Measurements from ENCODE around the gene SRMS.

Gene SRMS

GRCh38 chr20:63554361-63555278 lies 7.1 kb upstream of the SRMS start:
- Mint-ChIP-seq H3K4me3 (peak overlapping the region; percentile 49), H3K36me3 (ENCODE audit: low read depth) (peaks cover 5% of the 10 kb centered on the region), H3K4me1 (ENCODE audit: low read depth) (peaks cover 12% of the 10 kb centered on the region), H3K27me3 (peaks cover under 1% of the 10 kb centered on the region), H3K27ac (no peak overlapping the region), H3K9me3 (no peaks in the 10 kb centered on the region)
- peak; percentile 44 for DNase-seq

DNA sequence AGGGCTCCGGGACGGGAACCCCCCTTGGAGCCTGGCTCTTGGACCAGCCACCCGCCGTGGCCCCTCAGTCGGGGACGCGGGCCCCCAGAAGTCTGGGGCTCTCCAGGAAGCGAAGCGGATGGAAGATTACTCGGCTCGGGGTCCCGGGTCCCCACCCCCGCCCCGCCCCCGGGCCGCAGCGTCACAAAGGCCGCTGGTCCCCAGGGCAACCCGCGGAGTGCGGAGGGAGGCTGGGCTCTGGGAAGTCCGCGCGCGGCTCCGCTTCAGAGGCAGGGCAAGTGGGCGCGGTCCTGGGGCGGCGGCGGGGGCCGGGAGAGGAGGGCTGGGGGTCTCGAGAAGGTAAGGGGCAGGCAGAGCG lies 6.4 kb upstream of the SRMS start, which contains the start of gene FNDC11:
FNDC11 (plus strand) TSS at position 227 of the 358 bp plus-strand sequence. CDS start 1,505 bp downstream, outside the sequence.
- Mint-ChIP-seq H3K27me3 (peaks cover 5% of the 10 kb centered on the region), H3K4me1 (ENCODE audit: low read depth) (peaks cover 12% of the 10 kb centered on the region), H3K27ac (peak within 1 kb of the TSS; percentile 19), H3K36me3 (ENCODE audit: low read depth) (peaks cover 3% of the 10 kb centered on the region), H3K9me3 (no peaks in the 10 kb centered on the region), H3K4me3 (peak within 1 kb of the TSS; percentile 49)
- no peak for DNase-seq

- Mint-ChIP-seq H3K9me3 (no peaks in the 10 kb centered on the region), H3K27me3 (peaks cover 5% of the 10 kb centered on the region), H3K27ac (peak overlapping the region; percentile 19), H3K36me3 (ENCODE audit: low read depth) (no peaks in the 10 kb centered on the region), H3K4me1 (ENCODE audit: low read depth) (peaks cover 12% of the 10 kb centered on the region), H3K4me3 (peak overlapping the region; percentile 49)
- DNase-seq = peak; percentile 93
Measured at GRCh38 chr20:63553251-63553932, 5.8 kb upstream of the SRMS start.

DNA sequence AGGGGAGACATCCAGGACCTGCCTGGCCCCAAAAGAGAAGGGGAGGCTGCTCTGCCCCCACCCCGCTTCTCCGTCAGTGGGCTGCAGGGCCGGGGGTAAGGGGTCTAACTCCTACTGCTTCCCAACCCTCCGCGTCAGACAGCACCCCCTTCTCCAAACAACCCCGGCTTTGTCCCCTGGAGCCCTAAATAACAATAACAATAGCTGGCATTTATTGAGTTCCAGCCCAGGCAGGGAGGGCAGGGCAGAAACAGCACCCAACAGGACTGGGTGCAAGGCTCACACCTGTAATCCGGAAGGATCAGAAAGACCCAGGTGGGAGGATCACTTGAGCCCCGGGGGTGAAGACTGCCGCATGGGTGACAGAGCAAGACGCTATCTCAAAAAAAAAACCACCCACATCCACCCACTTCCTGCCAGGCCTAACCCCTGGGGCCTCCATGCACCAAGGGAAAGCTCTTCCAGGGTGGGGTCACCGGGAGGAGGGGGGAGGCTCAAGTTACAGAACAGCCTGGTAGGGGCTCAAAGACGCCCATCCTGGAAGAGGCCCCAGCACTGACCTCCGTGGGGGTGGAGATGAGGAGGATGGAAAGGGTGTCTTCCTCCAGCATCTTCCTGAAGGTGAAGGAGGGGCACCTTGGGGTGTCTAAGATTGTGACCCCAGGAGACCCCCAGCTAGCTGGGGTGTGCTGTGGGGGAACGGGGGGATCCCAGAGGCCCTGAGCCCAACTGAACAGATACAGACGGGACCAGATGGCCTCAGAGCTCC lies 5.1 kb upstream of the SRMS start:
- H3K36me3 Mint-ChIP-seq (ENCODE audit: low read depth) = no peaks in the 10 kb centered on the region
- DNase-seq = no peak
- peak overlapping the region; percentile 19 for H3K27ac Mint-ChIP-seq
- H3K4me3 Mint-ChIP-seq = peak overlapping the region; percentile 49
- peaks cover 12% of the 10 kb centered on the region for H3K4me1 Mint-ChIP-seq (ENCODE audit: low read depth)
- peaks cover 5% of the 10 kb centered on the region for H3K27me3 Mint-ChIP-seq
- H3K9me3 Mint-ChIP-seq = no peaks in the 10 kb centered on the region

- Mint-ChIP-seq H3K9me3 (no peaks in the 10 kb centered on the region), H3K27me3 (peaks cover 5% of the 10 kb centered on the region), H3K27ac (no peak overlapping the region), H3K4me1 (ENCODE audit: low read depth) (peaks cover 12% of the 10 kb centered on the region), H3K36me3 (ENCODE audit: low read depth) (no peaks in the 10 kb centered on the region), H3K4me3 (no peak overlapping the region)
- DNase-seq = no peak
Measured at GRCh38 chr20:63551068-63551467, 3.5 kb upstream of the SRMS start.

- H3K27ac Mint-ChIP-seq = no peak overlapping the region
- H3K27me3 Mint-ChIP-seq = peaks cover 5% of the 10 kb centered on the region
- no peak overlapping the region for H3K4me3 Mint-ChIP-seq
- no peaks in the 10 kb centered on the region for H3K9me3 Mint-ChIP-seq
- no peak for DNase-seq
- no peaks in the 10 kb centered on the region for H3K36me3 Mint-ChIP-seq (ENCODE audit: low read depth)
- H3K4me1 Mint-ChIP-seq (ENCODE audit: low read depth) = peaks cover 12% of the 10 kb centered on the region
Measured at GRCh38 chr20:63549679-63550282, 2.2 kb upstream of the SRMS start.

- no peaks in the 10 kb centered on the region for H3K36me3 Mint-ChIP-seq (ENCODE audit: low read depth)
- H3K9me3 Mint-ChIP-seq = no peaks in the 10 kb centered on the region
- peaks cover 5% of the 10 kb centered on the region for H3K27me3 Mint-ChIP-seq
- no peak overlapping the region for H3K4me3 Mint-ChIP-seq
- peaks cover 11% of the 10 kb centered on the region for H3K4me1 Mint-ChIP-seq (ENCODE audit: low read depth)
- H3K27ac Mint-ChIP-seq = no peak overlapping the region
- DNase-seq = no peak
Measured at GRCh38 chr20:63549019-63549418, 1.5 kb upstream of the SRMS start.

DNA sequence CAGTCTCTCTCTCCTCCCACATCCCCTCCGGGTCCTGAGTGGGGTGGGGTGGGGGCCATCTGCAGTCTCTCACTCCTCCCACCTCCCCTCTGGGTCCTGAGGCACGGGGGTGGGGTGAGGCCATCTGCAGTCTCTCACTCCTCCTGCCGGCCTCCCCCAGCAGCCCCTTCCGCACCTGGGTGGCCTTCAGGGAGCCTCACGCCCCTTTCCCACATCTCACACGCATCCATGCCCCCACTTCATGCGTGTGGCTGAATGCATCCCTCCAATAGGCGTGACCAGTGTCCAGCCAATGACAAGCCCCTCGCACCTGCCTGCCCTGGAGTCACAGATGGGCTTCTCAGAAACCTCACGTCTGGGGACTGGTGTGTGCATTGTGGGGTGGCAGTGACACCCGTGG lies 993 bp upstream of the SRMS start:
- no peaks in the 10 kb centered on the region for H3K9me3 Mint-ChIP-seq
- H3K36me3 Mint-ChIP-seq (ENCODE audit: low read depth) = no peaks in the 10 kb centered on the region
- peaks cover 11% of the 10 kb centered on the region for H3K4me1 Mint-ChIP-seq (ENCODE audit: low read depth)
- DNase-seq = no peak
- H3K27ac Mint-ChIP-seq = no peak overlapping the region
- H3K4me3 Mint-ChIP-seq = no peak overlapping the region
- H3K27me3 Mint-ChIP-seq = peaks cover 5% of the 10 kb centered on the region

DNA sequence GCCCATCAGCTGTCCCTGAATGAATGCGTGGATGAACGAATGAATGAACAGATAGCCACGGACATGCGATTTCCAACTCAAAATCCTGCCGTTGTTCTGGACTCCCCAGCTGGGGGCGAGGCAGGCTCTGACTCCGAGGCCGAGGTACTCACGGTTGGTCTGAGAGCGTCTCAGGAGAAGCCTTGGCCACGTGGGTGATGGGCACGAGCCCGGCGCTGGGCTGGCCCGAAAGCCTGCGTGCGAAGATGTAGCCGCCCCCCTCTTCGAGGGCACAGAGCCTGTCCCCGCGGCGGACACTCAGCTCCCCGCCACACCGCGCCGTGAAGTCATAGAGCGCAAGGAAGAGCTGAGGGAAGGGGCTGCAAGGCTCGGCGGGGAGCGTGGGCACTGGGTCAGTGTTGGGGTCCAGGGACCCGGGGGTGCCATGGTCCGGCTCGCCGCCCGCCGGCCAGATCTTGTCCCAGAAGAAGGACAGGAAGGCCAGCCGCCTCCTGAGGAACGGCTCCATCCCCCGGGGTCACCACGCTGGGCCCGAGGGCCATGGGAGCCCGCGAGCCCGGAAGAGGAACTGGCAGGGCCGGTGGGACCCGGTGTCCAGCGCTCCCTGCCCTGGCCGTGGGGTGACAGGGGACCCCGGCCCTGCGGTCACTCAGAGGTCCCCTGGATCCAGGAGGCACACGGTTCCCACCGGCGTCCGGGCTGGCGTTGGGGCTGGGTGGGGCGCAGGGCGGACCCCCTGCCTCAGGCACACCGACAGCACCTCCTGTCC lies 409 bp downstream of the SRMS start:
- no peak for DNase-seq
- no peak overlapping the region for H3K27ac Mint-ChIP-seq
- H3K9me3 Mint-ChIP-seq = no peaks in the 10 kb centered on the region
- no peaks in the 10 kb centered on the region for H3K36me3 Mint-ChIP-seq (ENCODE audit: low read depth)
- peaks cover 5% of the 10 kb centered on the region for H3K27me3 Mint-ChIP-seq
- H3K4me3 Mint-ChIP-seq = no peak overlapping the region
- peaks cover under 1% of the 10 kb centered on the region for H3K4me1 Mint-ChIP-seq (ENCODE audit: low read depth)

DNA sequence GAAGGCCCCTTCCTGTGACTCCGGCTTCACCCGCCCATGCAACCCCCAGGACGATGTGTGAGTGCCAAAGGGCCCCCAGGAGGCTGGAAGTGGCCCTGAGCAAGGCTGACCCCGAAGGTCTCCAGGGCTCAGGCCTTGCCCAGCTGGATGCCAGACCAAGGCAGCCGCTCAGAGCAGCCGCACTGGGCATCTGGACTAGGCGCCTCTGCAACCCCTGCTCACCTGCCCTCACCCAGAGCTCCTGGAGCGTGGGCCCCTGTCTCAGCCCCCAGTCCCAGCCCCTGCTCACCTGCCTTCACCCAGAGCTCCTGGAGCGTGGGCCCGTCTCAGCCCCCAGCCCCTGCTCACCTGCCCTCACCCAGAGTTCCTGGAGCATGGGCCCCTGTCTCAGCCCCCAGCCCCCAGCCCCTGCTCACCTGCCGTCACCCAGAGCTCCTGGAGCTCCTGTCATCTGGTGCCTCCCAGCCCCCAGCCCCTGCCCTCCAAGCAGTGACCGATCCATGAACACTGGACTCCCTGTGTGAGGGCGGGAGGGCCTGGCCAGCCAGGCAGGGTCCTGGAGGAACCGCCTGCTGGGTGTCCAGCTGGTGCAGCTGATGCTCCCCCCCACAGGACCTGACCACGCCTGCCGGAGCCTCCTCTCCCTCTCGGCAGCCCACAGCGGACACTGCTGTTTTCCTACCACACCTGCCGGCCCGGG lies 1.1 kb downstream of the SRMS start:
- Mint-ChIP-seq H3K36me3 (ENCODE audit: low read depth) (no peaks in the 10 kb centered on the region), H3K27me3 (peaks cover 5% of the 10 kb centered on the region), H3K9me3 (no peaks in the 10 kb centered on the region), H3K4me1 (ENCODE audit: low read depth) (no peaks in the 10 kb centered on the region), H3K4me3 (no peak overlapping the region), H3K27ac (no peak overlapping the region)
- no peak for DNase-seq

- H3K27me3 Mint-ChIP-seq = peaks cover 5% of the 10 kb centered on the region
- no peaks in the 10 kb centered on the region for H3K36me3 Mint-ChIP-seq (ENCODE audit: low read depth)
- H3K4me3 Mint-ChIP-seq = no peak overlapping the region
- no peak for DNase-seq
- H3K27ac Mint-ChIP-seq = no peak overlapping the region
- H3K4me1 Mint-ChIP-seq (ENCODE audit: low read depth) = no peaks in the 10 kb centered on the region
- H3K9me3 Mint-ChIP-seq = no peaks in the 10 kb centered on the region
Measured at GRCh38 chr20:63545814-63546213, 1.7 kb downstream of the SRMS start.

- DNase-seq = no peak
- H3K36me3 Mint-ChIP-seq (ENCODE audit: low read depth) = no peaks in the 10 kb centered on the region
- no peak overlapping the region for H3K4me3 Mint-ChIP-seq
- no peaks in the 10 kb centered on the region for H3K9me3 Mint-ChIP-seq
- H3K27me3 Mint-ChIP-seq = peaks cover 5% of the 10 kb centered on the region
- peaks cover 4% of the 10 kb centered on the region for H3K4me1 Mint-ChIP-seq (ENCODE audit: low read depth)
- no peak overlapping the region for H3K27ac Mint-ChIP-seq
Measured at GRCh38 chr20:63544958-63545516, 2.5 kb downstream of the SRMS start.
